Ascending aorta (tissue), 2 donors: ENCODE measurements around the gene TRIM43. TPM values are rescaled to one million over a fixed set of nuclear protein-coding genes. Genes with fewer than 3 reads are reported as not detected.
"Not testable (repeated sequence)": the region's sequence is repeated elsewhere in the genome, so short reads cannot be mapped to it uniquely, and the experiment has no call there.

Experiments
- DNase-seq, 2 donors: peaks; one replicate each; pipeline ENCODE4 v3.0.0-alpha.2; 2019; ENCODE audit warnings: low spot score in 2 of 2
- H3K27ac ChIP-seq, 2 donors: fragments of 200-600 bp; sonication (generic); one replicate each; pipeline ENCODE4 v1.5.1; 2016 to 2017; ENCODE audit warnings: mild to moderate bottlenecking in 1 of 2
- H3K27me3 ChIP-seq: fragments of 200-600 bp; sonication (generic); one replicate; pipeline ENCODE4 v1.5.1; 2017
- H3K36me3 ChIP-seq, 2 donors: fragments of 200-600 bp; sonication (generic); one replicate each; pipeline ENCODE4 v1.5.1; 2016
- H3K4me1 ChIP-seq, 2 donors: fragments of 200-600 bp; sonication (generic); one replicate each; pipeline ENCODE4 v1.5.1; 2016 to 2017; ENCODE audit warnings: mild to moderate bottlenecking in 1 of 2
- H3K4me3 ChIP-seq, 2 donors: fragments of 200-600 bp; sonication (generic); one replicate each; pipeline ENCODE4 v1.5.1; 2016 to 2017; ENCODE audit warnings: mild to moderate bottlenecking in 1 of 2
- H3K9me3 ChIP-seq, 2 donors: fragments of 200-600 bp; sonication (generic); one replicate each; pipeline ENCODE4 v1.5.1; 2016
- intact Hi-C: fragments of 100-400 bp; cut with DNase I; formaldehyde crosslinking; loops from one replicate; pipeline ENCODE4 v1.15.1; 2023
- total RNA-seq: library from RNA; depleted of rRNA; stranded (reverse); fragments of >200 nt; gene quantifications from one replicate; pipeline ENCODE4 v1.1.0, GENCODE V29; 2016
- TF ChIP-seq, protein P1 (sequence below), 3 experiments: fragments of 200-600 bp in 2 of 3; fragments of 450-650 bp in 1 of 3; sonication (generic) in 2 of 3; IDR thresholded peaks; one replicate each; pipeline ENCODE4 v1.5.1; 2016 to 2019; ENCODE audit warnings: antibody characterized with exemption in 3 of 3, mild to moderate bottlenecking in 1 of 3, moderate library complexity in 1 of 3

The TRIM43 gene
- not detected for total RNA-seq

DNA sequence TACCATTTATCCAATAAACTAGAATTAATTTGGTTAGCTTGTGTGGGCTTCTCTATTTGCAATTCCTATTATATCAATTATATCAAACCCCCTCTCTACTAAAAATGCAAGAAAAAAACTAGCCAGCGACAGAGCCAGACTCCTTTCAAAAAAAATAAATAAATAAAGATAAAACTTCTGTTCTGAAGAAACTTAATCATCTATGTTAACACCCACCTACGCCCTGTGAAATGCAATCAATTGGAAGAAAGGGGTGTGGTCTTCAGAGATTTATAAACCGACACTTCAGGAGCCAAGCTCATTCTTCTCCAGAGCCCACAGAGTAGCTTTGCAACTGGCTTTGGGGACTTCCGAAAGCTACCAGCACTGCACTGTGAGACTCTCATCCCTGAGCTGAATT, at the start of gene TRIM43:
TRIM43 (plus strand) TSS at position 301 of the 400 bp plus-strand sequence. CDS start 2,023 bp downstream, outside the sequence.
- H3K27ac ChIP-seq, DNase-seq, intact Hi-C loops, H3K4me1 ChIP-seq, H3K27me3 ChIP-seq, H3K9me3 ChIP-seq, H3K4me3 ChIP-seq, H3K36me3 ChIP-seq: not testable (repeated sequence)

DNA sequence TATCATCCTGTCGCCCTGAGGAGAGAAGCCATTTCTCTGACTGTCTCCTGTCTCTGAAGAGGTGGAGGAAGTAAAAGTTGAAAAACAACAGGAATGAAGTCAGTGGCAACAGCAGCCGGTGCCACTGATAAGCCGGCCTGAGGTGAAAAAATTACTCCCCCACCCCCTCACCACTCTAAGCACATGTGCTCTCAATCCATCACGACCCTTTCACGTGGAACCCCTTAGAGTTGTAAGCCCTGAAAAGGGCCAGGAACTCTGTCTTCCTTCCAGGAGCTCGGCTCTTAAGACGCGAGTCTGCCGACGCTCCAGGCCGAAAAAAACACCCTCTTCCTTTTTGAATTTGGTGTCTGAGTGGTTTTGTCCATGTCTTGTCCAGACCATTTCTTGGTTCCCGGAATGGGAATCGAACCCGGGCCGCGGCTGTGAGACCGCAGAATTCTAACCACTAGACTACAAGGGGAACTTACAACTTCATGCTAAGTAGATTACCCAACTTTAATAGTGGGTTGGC, 40.7 kb upstream of the TRIM43 start:
- TF ChIP-seq, protein P1, sequence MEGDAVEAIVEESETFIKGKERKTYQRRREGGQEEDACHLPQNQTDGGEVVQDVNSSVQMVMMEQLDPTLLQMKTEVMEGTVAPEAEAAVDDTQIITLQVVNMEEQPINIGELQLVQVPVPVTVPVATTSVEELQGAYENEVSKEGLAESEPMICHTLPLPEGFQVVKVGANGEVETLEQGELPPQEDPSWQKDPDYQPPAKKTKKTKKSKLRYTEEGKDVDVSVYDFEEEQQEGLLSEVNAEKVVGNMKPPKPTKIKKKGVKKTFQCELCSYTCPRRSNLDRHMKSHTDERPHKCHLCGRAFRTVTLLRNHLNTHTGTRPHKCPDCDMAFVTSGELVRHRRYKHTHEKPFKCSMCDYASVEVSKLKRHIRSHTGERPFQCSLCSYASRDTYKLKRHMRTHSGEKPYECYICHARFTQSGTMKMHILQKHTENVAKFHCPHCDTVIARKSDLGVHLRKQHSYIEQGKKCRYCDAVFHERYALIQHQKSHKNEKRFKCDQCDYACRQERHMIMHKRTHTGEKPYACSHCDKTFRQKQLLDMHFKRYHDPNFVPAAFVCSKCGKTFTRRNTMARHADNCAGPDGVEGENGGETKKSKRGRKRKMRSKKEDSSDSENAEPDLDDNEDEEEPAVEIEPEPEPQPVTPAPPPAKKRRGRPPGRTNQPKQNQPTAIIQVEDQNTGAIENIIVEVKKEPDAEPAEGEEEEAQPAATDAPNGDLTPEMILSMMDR (IDR thresholded peaks at IDR 0.05), result no peak
- Histone ChIP-seq H3K27ac (no peak overlapping the region), H3K4me1 (no peaks in the 10 kb centered on the region), H3K27me3 (no peaks in the 10 kb centered on the region), H3K4me3 (no peak overlapping the region), H3K36me3 (no peaks in the 10 kb centered on the region), H3K9me3 (no peaks in the 10 kb centered on the region)
- no peak for DNase-seq
- intact Hi-C loops, result no loop called here

DNA sequence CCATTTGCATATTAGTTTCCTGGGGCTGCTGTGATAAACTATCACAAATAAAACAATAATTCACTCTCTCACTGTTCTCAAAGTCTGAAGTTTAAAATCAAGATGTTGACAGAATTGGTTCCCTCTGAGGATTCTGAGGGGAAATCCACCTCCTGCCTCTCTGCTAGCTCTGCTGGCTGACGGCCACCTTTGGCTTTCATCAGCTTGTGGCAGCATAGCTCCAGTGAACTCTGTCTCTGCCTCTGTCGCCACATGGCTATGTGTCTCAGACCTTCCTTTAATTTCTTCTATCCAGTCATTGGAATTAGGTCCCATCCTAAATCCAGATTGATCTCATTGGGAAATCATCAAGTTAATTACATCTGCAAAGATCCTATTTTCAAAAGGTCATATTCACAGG, 38.9 kb upstream of the TRIM43 start:
- DNase-seq, result no peak
- TF ChIP-seq, protein P1 (IDR thresholded peaks at IDR 0.05), result no peak
- Histone ChIP-seq H3K36me3 (no peaks in the 10 kb centered on the region), H3K27me3 (no peaks in the 10 kb centered on the region), H3K27ac (no peak overlapping the region), H3K9me3 (no peaks in the 10 kb centered on the region), H3K4me3 (no peak overlapping the region), H3K4me1 (no peaks in the 10 kb centered on the region)
- intact Hi-C loops, result no loop called here

DNA sequence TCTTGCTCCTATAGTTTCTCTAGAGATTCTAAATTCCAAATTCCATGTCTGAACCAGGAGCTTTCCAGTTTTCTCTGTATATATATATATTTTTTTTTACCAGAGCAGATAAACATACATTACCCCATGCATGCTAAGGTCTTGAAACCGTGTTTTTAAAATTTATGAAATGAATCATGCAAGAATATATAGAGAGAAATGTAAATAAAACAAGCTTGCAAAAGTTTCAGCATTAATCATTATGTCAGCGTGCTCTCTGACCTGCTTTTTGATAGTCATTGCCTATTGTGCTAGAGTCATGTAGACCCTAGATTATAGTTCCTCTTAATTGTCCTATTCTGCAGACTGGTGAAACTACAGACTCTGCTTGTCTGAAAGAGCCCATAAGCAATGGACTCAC, 22.6 kb upstream of the TRIM43 start:
- TF ChIP-seq, protein P1 (IDR thresholded peaks at IDR 0.05), result no peak
- H3K36me3 ChIP-seq, result no peaks in the 10 kb centered on the region
- DNase-seq, result no peak
- intact Hi-C loops, result no loop called here
- H3K9me3 ChIP-seq, result no peaks in the 10 kb centered on the region
- H3K4me1 ChIP-seq, result no peaks in the 10 kb centered on the region
- no peak overlapping the region for H3K4me3 ChIP-seq
- no peak overlapping the region for H3K27ac ChIP-seq
- no peaks in the 10 kb centered on the region for H3K27me3 ChIP-seq

DNA sequence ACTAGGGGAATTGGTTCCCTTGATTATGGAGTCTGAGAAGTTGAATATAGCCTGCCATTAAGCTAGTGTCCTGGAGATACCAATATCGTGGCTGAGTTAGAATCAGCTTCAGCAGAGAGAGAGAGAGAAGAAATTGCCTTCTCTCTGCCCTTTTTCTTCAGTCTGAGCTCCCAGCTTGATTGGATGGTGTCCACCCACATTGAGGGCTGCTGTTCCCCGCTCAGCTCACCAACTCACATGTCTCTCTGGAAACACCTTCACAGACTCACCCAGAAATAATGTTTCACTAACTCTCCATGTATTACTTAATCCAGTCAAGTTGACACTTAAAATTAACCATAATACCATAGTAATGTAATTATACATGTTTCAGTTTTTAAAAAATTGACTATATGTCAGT, 17.9 kb upstream of the TRIM43 start:
- DNase-seq, result no peak

DNA sequence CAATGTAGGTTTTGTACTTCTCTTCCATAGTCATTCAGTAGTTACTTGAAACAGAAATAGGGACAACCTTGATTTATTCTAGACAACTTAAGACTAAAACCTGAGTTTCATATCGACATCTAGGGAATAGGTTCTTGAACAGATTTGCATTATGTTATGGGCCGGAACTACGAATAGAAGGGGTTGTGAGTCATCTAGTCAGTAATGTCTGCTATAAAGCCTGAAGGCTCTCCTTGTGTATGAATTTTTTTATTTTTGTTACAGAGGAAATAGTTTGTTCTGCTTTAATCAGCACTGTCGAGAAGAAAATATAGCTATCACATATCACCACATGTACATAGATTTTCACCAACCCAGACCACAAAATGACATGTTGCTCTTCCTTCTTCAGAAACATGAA, 17.3 kb upstream of the TRIM43 start:
- H3K4me1 ChIP-seq, result no peaks in the 10 kb centered on the region
- intact Hi-C loops, result no loop called here
- no peaks in the 10 kb centered on the region for H3K27me3 ChIP-seq

More for the DNA sequence above, 17.9 kb upstream of the TRIM43 start:
- Histone ChIP-seq H3K27ac (no peak overlapping the region), H3K4me3 (no peak overlapping the region), H3K27me3 (no peaks in the 10 kb centered on the region), H3K36me3 (no peaks in the 10 kb centered on the region), H3K9me3 (no peaks in the 10 kb centered on the region), H3K4me1 (no peaks in the 10 kb centered on the region)
- TF ChIP-seq, protein P1 (IDR thresholded peaks at IDR 0.05), result no peak
- intact Hi-C loops, result no loop called here

More for the DNA sequence above, 17.3 kb upstream of the TRIM43 start:
- Histone ChIP-seq H3K27ac (no peak overlapping the region), H3K36me3 (no peaks in the 10 kb centered on the region), H3K4me3 (no peak overlapping the region), H3K9me3 (no peaks in the 10 kb centered on the region)
- TF ChIP-seq, protein P1 (IDR thresholded peaks at IDR 0.05), result no peak
- no peak for DNase-seq
